ENCODE measurements around the gene LMBR1L. TPM values are rescaled to one million over a fixed set of nuclear protein-coding genes. Genes with fewer than 3 reads are reported as not detected.
A peak's percentile ranks its signal among the peaks of the same experiment; 100 is the strongest.

The LMBR1L gene
- total and polyA plus RNA-seq, 8 donors: 12.9 to 76.5 (median 22.7) TPM

DNA sequence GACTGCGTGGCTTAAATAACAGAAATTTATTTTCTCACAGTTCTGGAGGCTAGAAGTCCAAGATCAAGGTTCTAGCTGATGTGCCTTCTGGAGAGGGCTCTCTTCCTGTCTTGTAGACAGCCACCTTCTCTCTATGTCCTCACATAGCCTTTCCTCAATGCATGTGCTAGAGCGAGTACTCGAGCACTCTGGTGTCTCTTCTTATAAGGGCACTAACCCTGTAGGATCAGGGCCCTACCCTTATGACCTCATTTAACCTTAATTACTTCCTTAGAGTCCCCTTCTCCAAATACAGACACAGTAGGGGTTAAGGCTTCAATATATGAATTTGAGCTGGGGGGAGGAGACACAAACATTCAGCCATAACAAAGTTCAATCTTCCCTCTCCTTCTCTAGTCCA, 26.2 kb downstream of the LMBR1L start:
- WGBS, 2 donors: 96 to 97% methylated on average over 3 of the region's 3 CpGs
- Histone ChIP-seq H3K27ac (no peak overlapping the region), H3K27me3 (peaks cover 0 to 9% (median 1%) of the 10 kb centered on the region in 4 donors), H3K9me3 (no peaks in the 10 kb centered on the region), H3K4me3 (no peak overlapping the region), H3K36me3 (no peaks in the 10 kb centered on the region), H3K4me1 (no peaks in the 10 kb centered on the region)
- no peak for DNase-seq
- intact Hi-C loops (cut with DNase I): no loop called here
- no peak for FAIRE-seq
- TF ChIP-seq, protein P1, sequence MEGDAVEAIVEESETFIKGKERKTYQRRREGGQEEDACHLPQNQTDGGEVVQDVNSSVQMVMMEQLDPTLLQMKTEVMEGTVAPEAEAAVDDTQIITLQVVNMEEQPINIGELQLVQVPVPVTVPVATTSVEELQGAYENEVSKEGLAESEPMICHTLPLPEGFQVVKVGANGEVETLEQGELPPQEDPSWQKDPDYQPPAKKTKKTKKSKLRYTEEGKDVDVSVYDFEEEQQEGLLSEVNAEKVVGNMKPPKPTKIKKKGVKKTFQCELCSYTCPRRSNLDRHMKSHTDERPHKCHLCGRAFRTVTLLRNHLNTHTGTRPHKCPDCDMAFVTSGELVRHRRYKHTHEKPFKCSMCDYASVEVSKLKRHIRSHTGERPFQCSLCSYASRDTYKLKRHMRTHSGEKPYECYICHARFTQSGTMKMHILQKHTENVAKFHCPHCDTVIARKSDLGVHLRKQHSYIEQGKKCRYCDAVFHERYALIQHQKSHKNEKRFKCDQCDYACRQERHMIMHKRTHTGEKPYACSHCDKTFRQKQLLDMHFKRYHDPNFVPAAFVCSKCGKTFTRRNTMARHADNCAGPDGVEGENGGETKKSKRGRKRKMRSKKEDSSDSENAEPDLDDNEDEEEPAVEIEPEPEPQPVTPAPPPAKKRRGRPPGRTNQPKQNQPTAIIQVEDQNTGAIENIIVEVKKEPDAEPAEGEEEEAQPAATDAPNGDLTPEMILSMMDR (IDR thresholded peaks at IDR 0.05): no peak
- no peak for ATAC-seq

DNA sequence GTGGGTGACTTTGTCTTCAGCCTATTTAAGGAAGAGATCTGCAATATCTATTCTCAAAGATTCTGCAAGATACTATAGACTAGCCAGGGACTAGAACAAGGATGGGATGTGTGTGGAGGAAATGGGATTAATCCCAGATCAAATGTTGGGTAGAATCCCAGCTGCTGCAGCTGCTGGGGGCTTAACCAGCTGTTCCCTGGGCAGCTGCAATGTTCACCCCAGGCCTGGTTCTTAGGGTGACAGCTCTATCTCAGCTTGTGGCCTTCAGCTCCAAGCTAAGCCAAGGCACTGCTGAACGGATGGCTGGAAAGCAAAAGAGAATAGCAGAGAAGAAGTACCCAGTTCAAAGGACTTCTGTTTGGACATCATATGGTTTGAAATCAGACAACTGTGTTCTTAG, 30.9 kb downstream of the LMBR1L start:
- Histone ChIP-seq H3K27ac (no peak overlapping the region), H3K4me1 (no peaks in the 10 kb centered on the region), H3K4me3 (no peak overlapping the region), H3K27me3 (no peaks in the 10 kb centered on the region), H3K36me3 (no peaks in the 10 kb centered on the region), H3K9me3 (no peaks in the 10 kb centered on the region)
- TF ChIP-seq, protein P1 (IDR thresholded peaks at IDR 0.05): no peak
- ATAC-seq (no peak), DNase-seq (no peak), FAIRE-seq (no peak)
- WGBS, 2 donors: 38 to 53% methylated on average over 1 of the region's 1 CpG
- intact Hi-C loops (cut with DNase I): no loop called here

DNA sequence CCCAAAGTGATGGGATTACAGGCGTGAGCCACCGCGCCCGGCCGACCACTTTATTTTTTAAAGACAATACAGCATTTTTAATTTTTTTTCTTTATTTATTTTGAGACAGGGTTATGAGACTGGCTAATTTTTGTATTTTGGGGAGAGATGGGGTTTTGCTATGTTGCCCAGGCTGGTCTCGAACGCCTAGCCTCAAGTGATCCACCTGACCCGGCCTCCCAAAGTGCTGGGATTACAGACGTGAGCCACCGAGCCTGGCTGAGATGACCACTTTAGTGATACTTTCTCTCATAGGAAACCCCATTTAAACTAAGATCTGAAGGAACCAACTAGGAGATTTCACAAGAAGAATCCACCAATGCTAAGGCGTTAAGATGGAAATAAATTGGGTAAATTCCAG, 39.7 kb downstream of the LMBR1L start:
- intact Hi-C loops (cut with DNase I): no loop called here
- Histone ChIP-seq H3K4me1 (peaks cover 0 to 5% (median 4%) of the 10 kb centered on the region in 3 donors), H3K9me3 (no peaks in the 10 kb centered on the region), H3K27me3 (no peaks in the 10 kb centered on the region), H3K27ac (no peak overlapping the region), H3K4me3 (no peak overlapping the region), H3K36me3 (no peaks in the 10 kb centered on the region)
- TF ChIP-seq, protein P1 (IDR thresholded peaks at IDR 0.05): no peak
- ATAC-seq (no peak), DNase-seq (no peak), FAIRE-seq (no peak)
- WGBS, 2 donors: 81 to 86% methylated on average over 11 of the region's 11 CpGs

DNA sequence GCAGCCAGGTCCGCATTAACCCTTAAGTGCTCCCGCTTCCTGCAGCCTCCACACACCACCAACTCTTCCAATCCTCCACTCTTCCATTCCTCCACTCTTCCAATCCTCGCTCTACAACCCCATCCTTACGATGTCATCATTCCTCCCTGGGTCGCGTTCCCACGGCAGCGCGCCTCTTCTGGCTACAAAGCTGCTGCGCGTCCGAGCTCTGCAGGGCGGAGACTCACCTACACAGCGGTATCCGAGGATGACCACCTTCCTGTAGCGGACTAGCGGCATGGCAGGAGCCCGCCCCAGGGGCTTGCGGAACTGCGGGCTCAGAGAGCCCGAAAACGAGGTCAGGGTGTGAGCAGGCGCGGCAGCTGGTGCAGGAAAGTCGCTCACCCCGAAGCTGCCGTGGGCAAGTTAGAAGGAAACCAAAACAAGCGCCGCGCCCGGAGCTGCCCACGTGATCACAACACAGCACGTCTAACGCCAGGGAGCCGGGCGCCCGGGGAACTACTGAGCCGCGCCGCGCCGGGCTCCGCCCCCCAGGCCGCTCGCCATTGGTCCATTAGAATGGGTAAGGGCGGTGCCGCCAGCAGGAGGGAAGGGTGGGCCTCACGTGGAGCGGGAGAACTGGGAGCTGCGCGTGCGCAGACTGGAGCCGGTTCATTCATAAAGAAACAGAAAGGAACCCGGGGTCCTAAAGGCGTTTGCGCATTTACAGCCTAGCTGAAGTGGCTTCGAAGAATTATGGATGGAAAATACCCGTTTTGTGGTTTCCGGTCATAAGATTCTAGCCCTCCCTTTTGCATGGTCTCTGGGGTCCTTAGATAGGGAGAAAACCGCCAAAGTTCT, 40.9 kb downstream of the LMBR1L start, which contains the start of gene RHEBL1:
Gene RHEBL1 (minus strand): TSS at position 473 of the 840 bp plus-strand sequence. CDS start 194 bp downstream, at position 279.
- peak; percentile 97 to 99 (median 98) for DNase-seq
- intact Hi-C loops (cut with DNase I): no loop called here
- Histone ChIP-seq H3K27me3 (no peaks in the 10 kb centered on the region), H3K4me1 (peaks cover 0 to 5% (median 4%) of the 10 kb centered on the region in 3 donors), H3K36me3 (no peaks in the 10 kb centered on the region), H3K4me3 (peak within 1 kb of the TSS; percentile 52 to 84 (median 57)), H3K9me3 (no peaks in the 10 kb centered on the region), H3K27ac (peak within 1 kb of the TSS in 3 of 4 donors; percentile 50 to 64 (median 58))
- ATAC-seq: peak; percentile 100
- TF ChIP-seq, protein P1 (IDR thresholded peaks at IDR 0.05): no peak
- peak; percentile 66 for FAIRE-seq
- WGBS, 2 donors: 0% methylated on average over 60 of the region's 60 CpGs
